Measurements from ENCODE around the gene ADGRE2.

- TF ChIP-seq CTCF (IDR thresholded peaks at IDR 0.05 in 4 of 5, conservative IDR thresholded peaks at IDR 0.05 in 1 of 5) (no peak), POLR2A (IDR thresholded peaks at IDR 0.05) (no peak)
These were observed 73.9 kb downstream of the ADGRE2 start for GRCh38 chr19:14704450-14704849.

All from gastrocnemius medialis (tissue), 4 donors.